HG02981 (cell line): ENCODE data around the gene UQCRC1.

Experiments used
- ATAC-seq: cut with Tn5 transposase; IDR thresholded peaks from one replicate; pipeline ENCODE4 v1.9.1; 2021; ENCODE audit warnings: mild to moderate bottlenecking, moderate library complexity; ENCODE audit not compliant: unreplicated experiment

UQCRC1 gene

GRCh38 chr3:48599509-48600285, 9.7 kb downstream of the UQCRC1 start:
- no peak for ATAC-seq

GRCh38 chr3:48599077-48599501, 10.4 kb downstream of the UQCRC1 start:
- ATAC-seq, result no peak

GRCh38 chr3:48598323-48599076, 10.9 kb downstream of the UQCRC1 start:
- no peak for ATAC-seq

- no peak for ATAC-seq
Observed at GRCh38 chr3:48597408-48597800, 12.0 kb downstream of the UQCRC1 start.

GRCh38 chr3:48596676-48597407, 12.6 kb downstream of the UQCRC1 start:
- no peak for ATAC-seq

- ATAC-seq, result no peak
Observed at GRCh38 chr3:48596157-48596556, 13.3 kb downstream of the UQCRC1 start.

- ATAC-seq, result no peak
Observed at GRCh38 chr3:48595526-48596121, 13.8 kb downstream of the UQCRC1 start.

- no peak for ATAC-seq
Observed at GRCh38 chr3:48595075-48595525, 14.3 kb downstream of the UQCRC1 start, which contains the start of gene COL7A1. Gene COL7A1, minus strand, starts transcription at chr3:48595329. Its CDS starts 170 bp downstream, at chr3:48595159.

- ATAC-seq, result no peak
Observed at GRCh38 chr3:48594417-48595049, 14.9 kb downstream of the UQCRC1 start.

GRCh38 chr3:48593337-48593736, 16.1 kb downstream of the UQCRC1 start:
- no peak for ATAC-seq

- ATAC-seq, result no peak
Observed at GRCh38 chr3:48592519-48593087, 16.8 kb downstream of the UQCRC1 start.

GRCh38 chr3:48591886-48592518, 17.4 kb downstream of the UQCRC1 start:
- no peak for ATAC-seq

- ATAC-seq, result no peak
Observed at GRCh38 chr3:48591436-48591835, 18.0 kb downstream of the UQCRC1 start.

GRCh38 chr3:48588230-48588629, 21.2 kb downstream of the UQCRC1 start:
- no peak for ATAC-seq

GRCh38 chr3:48587686-48588085, 21.8 kb downstream of the UQCRC1 start:
- ATAC-seq, result no peak

GRCh38 chr3:48585411-48585810, 24.0 kb downstream of the UQCRC1 start:
- no peak for ATAC-seq

GRCh38 chr3:48584836-48585235, 24.6 kb downstream of the UQCRC1 start:
- ATAC-seq, result no peak

GRCh38 chr3:48581621-48582481, 27.6 kb downstream of the UQCRC1 start:
- ATAC-seq, result no peak

- ATAC-seq, result no peak
Observed at GRCh38 chr3:48576647-48577046, 32.8 kb downstream of the UQCRC1 start.
